CD4-positive, alpha-beta T cell treated with Interleukin-10 for 1 hour (primary cell): ENCODE results near the gene FRYL.

Experiments used
- DNase-seq: peaks from one replicate; pipeline ENCODE4 v3.0.0-alpha.2; 2020

Gene FRYL

DNA sequence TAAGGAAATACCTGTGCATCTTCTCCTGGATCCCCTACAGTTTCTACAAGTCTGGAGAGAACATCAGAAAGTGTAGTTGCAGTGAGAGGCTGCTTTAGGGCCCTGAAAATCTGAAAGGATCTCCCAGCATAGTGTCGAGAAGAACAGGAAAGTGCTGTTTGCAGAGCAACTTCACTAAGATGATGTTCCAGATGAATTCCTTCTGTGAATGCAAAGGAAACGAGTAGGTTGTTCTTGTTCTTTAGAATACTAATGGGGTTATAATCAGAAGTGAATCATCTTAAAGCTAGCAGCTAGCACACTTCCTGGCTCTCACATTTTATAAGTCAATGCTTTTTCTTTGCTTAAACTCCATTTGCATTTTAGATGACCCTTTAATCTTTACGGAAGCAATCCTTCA, 236.3 kb downstream of the FRYL start:
- no peak for DNase-seq

DNA sequence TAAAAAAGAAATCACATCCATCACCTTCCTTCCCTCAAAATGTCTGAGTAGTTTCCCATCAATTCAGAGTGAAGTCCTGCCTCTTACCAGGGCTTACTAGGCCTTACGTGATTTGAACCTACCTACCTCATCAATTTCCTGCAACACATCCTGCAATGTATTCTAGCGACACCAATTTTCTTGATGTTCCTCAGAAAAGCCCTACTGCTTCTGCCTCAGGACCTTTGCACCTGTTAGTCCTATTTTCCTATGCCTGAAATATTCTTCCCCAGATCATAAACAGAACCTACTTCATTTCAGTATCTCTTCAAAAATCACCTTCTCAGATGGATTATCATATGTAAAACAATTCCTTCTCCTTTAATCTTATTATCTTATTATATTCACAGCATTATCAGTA, 237.2 kb downstream of the FRYL start:
- DNase-seq: no peak

DNA sequence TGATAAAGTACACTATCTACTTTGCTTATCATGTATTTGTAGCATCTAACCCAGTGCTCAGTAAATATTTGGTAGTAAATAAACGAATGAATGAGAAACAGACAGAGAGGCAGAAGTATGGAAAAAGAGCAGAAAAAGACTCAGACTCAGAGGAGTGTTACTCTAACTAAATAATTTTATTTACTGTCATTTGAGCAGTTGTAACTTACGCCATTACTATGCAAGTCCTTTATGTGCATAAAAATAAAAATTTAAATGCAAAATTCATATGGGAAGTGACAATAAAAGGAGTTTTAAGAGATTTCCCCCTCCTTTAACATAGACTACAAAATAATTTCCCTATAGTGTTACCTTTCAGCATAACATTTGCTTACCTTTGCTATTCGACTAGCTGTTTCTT, 240.5 kb downstream of the FRYL start:
- no peak for DNase-seq

DNA sequence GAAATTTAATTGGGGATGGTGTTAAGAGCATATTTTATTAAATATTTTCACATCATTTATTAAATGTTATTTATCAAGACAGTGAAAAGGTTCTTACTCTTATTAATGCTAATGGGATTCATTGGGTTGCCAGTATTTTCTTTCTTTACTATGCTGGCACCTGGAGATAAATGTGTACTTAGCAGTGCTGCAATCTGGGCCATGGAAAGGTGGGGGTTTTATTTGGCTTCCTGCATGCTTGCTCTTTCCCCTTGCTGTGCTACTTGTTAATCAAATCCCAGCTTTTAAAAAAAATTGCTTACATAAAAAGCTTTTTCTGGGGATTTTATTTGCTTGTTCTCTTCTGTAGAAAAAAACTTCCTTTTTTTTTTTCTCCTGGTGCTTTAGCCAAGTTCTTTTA, 241.7 kb downstream of the FRYL start:
- DNase-seq: no peak

DNA sequence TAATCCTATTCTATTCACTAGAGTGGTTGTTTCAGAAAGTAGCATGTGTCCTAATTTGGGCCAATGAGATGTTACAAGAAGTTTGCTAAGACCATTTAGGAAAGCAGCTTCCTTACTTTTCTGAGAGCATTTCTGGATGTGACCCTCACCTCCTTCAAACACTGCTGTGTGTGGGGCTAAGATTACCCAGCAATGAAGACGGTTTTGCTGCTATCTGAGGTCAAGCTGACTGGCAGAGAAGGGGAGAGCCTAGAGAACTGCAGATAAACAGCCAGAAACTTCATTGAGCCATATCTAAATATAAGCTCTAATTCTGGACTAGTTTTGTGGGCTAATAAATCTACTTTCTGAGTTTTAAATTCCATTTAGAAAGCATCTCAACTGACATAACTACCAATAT, 253.7 kb downstream of the FRYL start:
- no peak for DNase-seq

DNA sequence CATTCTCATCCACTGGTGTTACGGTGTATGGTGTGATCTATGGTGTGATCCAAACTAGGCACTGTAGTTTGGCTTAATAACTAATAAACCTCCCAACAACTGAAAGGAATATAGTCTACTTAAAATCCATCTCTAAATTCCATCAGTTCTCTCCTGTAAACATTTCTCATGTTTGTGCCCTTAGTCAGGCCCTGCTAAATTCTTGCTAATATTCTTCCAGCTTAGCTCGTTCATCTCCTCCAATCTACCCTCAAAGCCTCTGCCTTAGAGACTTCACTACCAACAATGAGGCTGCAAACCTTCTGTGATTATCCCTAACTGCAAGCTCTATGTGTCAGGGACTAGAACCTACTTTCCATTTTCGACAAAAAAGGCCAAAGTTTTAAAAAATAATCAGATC, 261.9 kb downstream of the FRYL start:
- DNase-seq: no peak

DNA sequence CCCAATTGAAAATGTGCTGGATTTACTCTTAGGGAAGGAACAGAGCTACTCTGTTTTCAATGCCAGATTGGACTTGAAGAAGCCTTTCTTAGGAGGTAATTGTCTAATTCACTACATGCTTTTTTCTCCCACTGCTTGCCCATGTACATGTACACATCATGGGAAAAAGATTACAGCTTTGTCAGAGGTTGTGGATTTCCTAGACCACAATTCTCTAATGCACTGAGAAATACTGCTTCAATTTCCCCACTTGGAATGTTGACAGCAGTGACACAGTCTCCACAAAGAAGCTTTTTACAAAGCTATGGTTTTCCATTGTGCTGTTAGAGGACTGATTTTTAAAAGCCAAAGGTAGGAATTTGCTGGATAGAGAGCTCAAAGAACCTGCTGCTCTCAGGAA, 270.5 kb downstream of the FRYL start:
- no peak for DNase-seq

DNA sequence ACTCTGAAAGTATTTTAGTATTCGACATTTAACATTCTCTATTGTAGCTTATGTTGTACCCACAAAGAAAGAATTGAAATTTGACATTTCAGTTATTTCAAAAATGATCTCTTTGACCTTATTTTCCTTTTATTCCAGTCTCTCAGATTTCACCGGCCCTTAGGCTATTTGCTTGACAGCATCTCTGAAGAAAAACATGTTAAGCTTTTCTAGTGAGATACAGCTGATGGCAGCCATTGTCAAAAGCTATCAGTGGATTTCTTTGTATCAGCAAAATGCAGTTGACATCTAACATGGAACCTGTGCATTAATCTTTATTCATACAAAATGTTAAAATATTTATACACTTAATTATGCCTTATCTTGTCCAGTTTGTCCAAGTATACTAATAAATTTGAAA, 273.4 kb downstream of the FRYL start:
- DNase-seq: no peak

DNA sequence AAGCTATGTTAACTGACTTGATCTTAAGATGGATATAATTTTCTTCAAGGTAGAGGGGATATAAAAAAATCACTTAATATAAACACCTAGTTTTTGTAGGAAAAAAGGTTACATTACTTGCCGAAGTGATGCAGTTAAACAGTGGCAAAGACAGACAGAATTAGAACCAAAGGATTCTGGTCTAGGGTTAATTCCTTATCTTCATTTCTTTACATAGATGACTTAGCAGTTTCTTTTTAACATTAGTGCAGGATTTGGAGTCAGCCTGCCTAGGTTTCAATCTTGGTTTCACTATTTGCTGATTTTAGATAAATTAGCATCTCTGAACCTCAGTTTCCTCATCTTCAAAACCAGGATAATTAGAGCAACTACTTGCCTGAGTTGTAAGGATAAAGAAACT, 275.7 kb downstream of the FRYL start:
- no peak for DNase-seq

DNA sequence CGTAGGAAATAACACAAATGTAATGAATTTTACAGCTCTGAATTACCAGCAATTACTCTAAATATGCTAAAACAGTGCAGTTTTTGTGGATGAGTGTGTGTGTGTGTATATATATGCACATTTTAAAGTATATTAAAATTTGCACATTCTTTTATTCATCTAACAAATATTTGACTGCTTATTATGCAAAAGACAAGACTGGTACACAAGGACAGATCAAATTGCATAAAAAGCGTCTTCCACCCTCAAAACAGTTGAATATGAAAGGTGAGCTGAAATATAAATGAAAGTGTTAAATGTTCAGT, 276.1 kb downstream of the FRYL start:
- DNase-seq: no peak

DNA sequence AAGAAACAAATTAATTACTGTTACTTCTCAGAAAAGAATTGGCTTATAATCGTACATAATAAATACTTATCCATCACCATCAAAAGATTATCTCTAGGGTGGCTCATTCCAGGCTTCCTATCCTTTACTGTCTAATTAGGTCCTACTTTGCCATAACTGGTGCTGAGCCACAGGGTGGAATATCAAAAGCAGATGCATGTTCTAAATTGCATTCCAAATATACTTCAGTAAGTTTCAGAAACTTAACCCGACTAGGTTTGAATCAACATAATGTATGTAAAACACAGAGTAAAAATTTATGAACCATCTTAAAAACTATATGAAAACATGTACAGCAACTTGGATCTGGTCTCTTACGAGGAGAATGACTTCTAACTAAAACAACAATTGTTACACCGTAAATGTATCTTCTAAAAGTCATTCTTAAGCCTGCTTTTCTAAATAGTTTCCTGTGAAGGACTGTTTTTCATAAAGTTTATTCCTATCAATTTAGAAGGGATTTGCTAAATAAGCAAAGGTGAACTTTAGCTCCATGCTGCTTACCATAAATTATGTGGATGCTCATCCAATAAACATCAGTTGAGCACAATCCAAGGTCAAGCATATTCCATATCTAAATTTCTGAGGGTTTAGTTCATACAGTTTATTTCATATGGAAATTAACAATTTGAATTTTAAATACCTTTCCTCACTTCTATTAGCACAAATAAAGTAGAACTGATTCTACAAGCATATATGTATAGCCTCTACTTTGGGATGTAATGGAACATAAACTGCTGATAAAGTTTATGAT, 276.6 kb downstream of the FRYL start:
- no peak for DNase-seq

DNA sequence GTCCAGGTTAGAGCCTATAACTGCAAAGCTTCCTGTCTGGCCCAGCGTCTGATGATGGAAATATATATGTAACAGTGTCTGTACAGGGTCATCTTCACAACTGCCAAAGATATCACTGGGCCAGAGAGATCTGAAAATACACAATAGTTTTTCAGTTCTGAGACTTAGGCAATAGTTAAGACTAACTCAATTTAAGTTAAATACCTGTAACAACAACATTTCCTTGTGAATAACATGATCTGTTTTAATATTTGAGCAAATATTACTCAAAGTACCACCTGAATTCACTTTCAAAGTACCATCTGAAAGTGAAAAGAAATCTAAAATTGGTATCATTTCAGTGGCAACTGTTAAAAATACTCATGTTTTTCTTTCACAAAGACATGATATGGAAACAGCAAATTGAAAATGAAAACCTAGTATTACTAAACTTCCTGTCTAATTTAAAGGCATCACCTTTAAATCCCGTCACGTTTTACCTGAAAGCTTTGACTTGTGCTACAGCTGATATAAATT, 280.5 kb downstream of the FRYL start:
- DNase-seq: no peak

DNA sequence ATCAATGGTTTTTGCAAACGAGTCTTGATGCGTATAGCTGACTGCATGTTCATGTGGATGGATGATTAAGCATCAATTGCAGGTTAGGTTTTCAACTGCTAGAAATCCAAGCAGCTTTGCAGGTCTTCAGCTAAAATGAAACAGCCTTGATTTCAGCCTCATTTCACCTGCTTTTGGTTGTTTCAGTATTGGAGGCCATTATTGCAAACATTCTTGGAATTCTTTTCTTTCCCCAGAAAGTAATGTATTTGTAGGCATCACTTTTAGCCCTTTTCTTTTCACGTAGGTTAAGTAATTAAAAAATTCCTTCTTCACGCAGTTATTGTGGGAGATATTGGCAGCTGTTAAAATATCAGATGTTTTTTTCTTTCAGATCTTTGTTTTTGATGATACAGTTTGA, 281.2 kb downstream of the FRYL start:
- no peak for DNase-seq

DNA sequence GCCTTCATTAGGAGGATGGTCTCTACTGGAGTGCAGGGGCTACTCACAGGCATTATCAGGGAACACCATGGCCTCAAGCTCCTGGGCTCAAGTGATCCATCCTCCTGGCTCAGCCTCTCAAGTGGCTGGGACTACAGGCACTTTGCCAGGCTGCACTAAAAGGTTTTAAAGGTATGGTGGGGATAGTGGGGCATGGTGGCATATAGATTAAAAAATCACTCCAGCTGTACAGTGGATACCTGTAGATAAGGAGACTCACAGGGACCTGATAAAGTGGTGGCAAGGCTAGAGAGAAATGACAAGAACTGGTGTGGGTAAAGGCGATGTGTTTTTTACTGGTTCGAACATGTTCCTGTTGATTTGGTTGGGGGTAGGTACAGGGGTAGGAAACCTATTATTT, 284.1 kb downstream of the FRYL start:
- no peak for DNase-seq

DNA sequence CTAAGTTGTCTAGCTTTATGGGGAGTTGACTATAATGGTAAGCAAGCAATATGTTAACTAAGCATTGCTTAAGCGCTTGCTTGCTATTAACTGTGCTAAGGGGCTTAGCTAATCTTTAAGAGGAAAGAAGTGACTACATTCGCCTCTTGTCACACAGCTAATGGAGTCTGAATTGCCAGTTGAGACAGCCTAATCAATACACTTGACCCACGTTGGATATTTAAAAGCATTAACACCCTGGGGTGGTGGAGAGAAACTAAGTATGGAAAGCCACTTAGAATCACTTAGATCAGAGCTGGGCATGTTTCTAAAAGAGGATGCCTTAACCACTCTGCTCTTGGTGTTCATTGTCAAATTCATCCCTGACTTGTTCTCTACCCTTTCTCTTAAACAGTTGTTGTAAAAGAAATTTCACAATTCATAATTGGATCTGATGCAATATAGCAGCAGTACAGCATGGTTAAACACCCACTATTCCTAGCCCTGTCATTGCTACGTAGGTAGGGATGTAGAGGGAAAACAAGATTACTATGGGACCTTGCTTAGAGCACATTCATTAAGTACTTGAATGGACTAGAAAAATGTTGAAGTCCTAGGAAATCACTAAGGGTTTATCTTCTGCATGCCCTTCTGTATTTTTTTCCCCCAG, 286.5 kb downstream of the FRYL start:
- no peak for DNase-seq

DNA sequence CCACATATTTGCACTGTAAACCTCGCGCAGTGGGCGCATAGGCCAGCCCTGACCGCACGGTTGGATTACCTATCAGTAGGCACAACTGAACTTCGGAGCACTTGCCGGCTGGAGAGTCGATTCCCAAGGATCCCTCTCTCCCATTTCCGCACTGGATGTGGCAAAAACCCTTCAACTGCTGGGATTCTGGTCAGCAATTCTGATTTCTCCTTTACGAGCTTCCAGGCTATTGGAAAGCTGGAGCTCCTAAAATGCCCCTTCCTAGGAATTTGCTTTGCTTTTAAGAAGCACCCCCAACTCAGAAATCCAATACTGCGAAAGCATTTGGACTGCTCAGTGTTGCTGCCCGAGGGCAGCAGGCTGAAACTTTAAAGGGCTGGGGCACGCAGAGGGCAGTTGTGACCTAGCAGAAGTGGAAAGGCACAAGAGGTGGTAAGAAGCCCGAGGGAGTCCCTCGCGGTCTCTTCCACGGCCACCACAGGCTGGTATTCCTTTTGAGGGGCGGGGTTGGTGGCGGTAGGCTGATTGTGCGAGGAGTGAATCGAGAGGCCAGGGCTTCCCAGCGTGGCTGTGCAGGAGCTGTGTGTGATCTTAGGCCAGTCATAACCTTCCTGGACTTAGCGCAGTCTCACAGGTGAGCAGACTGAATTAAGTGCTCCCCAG, 288.4 kb downstream of the FRYL start:
- no peak for DNase-seq

DNA sequence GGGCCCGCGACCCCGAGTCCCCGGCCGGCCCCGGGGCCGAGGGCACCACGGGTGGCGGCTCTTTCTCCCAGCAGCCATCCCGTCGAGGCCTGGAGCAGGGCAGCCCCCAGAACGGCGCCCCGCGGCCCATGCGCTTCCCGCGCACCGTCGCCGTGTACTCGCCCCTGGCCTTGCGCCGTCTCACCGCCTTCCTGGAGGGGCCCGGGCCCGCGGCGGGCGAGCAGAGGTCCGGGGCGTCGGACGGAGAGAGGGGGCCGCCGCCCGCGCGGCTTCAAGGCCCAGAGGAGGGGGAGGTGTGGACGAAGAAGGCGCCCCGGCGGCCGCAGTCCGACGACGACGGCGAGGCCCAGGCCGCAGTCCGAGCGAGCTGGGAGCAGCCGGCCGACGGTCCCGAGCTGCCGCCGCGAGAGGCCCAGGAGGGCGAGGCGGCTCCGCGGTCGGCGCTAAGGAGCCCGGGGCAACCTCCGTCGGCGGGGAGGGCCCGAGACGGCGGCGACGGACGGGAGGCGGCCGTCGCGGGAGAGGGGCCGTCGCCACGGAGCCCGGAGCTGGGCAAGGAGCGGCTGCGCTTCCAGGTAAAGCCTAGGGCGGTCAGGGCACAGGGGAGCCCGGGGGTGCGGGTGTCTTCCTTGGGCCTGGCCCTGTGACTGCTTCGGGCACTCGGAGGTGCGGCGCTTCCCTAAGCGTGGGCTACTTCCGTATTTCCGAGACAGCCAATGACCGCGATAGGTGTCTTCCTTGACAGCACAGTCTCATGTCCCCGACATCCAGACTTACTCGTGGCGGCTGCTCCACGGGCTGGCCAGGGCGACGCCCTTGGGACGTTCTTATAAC, 289.2 kb downstream of the FRYL start:
- DNase-seq: no peak

DNA sequence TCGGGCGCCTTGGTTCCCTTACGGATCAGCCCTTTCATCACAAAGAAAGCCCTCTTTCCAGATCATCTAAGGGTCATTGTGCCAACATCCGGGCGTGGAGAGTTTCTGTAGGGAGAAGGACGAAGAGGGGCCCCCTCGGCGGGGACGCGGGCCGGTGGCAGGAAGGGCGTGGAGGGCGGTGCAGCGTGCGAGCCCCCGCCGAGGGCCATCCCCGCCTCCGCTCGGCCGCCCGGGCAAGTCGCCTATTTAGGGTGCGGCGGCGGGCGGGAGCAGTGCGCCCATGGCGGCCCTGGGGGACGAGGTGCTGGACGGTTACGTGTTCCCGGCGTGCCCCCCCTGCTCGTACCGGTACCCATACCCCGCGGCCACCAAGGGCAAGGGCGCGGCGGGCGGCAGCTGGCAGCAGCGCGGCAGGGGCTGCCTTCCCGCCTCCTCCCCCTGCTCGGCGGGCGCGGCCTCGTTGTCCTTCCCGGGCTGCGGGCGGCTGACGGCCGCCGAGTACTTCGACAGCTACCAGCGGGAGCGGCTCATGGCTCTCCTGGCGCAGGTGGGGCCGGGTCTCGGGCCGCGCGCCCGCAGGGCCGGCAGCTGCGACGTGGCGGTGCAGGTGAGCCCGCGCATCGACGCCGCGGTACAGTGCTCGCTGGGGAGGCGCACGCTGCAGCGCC, 289.9 kb downstream of the FRYL start, which contains the start of gene ZAR1:
TSS of gene ZAR1 (plus strand) at position 241 of the 668 bp plus-strand sequence. CDS start at position 281, 40 bp downstream.
- DNase-seq: no peak

DNA sequence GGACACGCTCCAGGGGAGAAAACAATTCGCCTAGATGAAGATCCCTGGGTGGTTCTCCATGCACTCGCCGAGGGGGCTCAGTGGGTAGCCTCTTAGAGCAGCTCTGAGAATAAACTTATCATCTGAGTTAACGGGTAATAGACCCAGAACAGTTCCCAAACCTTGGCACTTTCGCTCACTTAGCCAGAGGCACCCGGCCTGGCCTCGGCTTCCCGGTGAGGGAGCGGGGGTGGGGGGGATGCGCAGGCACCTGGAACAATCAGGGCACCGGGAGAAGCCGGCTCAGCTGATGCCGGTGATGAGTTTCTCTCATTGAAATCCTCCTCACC, 290.4 kb downstream of the FRYL start:
- DNase-seq: no peak

DNA sequence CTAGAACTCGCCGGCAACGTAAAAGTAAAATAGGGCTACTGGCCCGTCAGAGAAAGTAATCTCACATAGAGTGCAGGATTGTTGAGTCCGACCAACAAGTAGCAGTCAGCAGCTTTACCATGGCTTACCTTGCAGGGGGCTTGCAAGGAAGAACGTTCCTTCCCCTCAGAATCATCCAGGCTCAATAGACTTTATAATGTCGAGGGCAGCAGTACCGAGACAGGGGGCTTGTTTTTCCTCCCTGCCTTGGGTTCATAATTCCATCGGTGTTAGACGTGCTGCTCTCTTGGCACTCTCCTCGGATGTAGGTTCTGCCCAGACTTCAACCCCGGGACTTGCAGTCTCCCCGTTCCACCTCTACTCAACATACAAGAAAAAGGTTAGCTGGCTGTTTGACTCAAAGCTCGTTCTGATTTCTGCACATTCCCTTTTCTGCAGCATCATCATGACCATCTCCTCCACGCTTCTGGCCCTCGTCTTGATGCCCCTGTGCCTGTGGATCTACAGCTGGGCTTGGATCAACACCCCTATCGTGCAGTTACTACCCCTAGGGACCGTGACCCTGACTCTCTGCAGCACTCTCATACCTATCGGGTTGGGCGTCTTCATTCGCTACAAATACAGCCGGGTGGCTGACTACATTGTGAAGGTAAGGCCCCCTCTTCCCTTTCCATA, 295.4 kb downstream of the FRYL start:
- no peak for DNase-seq

DNA sequence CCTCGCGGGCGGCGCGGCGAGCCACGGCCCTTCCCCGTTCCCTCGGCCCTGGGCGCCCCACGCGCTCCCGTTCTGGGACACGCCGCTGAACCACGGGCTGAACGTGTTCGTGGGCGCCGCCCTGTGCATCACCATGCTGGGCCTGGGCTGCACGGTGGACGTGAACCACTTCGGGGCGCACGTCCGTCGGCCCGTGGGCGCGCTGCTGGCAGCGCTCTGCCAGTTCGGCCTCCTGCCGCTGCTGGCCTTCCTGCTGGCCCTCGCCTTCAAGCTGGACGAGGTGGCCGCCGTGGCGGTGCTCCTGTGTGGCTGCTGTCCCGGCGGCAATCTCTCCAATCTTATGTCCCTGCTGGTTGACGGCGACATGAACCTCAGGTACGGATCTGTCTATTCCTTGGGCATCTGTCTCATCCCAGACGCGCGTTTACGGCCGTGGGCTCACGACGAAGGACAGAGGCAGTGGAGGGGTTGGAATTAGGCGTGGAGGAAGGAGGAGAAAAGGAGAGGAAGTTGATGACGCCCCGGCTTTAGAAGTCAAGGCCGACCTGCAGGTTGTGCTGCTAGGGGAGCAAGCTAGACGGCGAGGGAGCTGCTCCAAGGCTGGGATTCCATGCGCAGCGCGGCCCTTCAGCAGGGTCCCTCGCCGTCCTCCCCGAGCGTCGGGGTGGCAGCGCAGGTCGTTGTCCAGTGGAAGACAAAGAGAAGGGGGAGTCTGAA, 296.1 kb downstream of the FRYL start:
- no peak for DNase-seq
